IMR-90 (cell line): ENCODE results near the gene CCM2. TPM values are rescaled to one million over a fixed set of nuclear protein-coding genes. Genes with fewer than 3 reads are reported as not detected.

Experiments used
- ATAC-seq: fragments of 200-7000 bp; cut with Tn5 transposase; 2 replicates; pipeline ENCODE4 v1.9.1; 2020; ENCODE audit warnings: low read depth, mild to moderate bottlenecking, moderate library complexity
- BruUV-seq: library from RNA; stranded (reverse); fragments of 400-500 nt; replicated peaks from 2 replicates; lab custom pipeline; 2021; lab: Mats Ljungman, UMichigan
- CTCF ChIA-PET: fragments of 300-600 bp; formaldehyde crosslinking; extraction: SDS; loops from one replicate; lab custom pipeline; 2021; ENCODE audit warnings: antibody characterized with exemption; lab: Yijun Ruan, JAX
- POLR2A ChIA-PET: fragments of 300-600 bp; sonication (Branson Sonifier 250); formaldehyde crosslinking; loops from one replicate; lab custom pipeline; 2022; ENCODE audit warnings: antibody characterized with exemption; ENCODE audit not compliant: unreplicated experiment; lab: Charles Lee
- DNase-seq: peaks from one replicate; pipeline ENCODE4 v3.0.0; 2013
- H2AFZ ChIP-seq: replicated peaks from 2 replicates; pipeline ENCODE3; 2013; ENCODE audit warnings: low read length, mild to moderate bottlenecking; ENCODE audit not compliant: poor library complexity
- H2AK5ac ChIP-seq: 2 replicates; pipeline ENCODE4 v1.6.1; 2013; ENCODE audit warnings: low read depth, low read length, inconsistent platforms
- H2AK9ac ChIP-seq: replicated peaks from 2 replicates; pipeline ENCODE3; 2013; ENCODE audit warnings: mild to moderate bottlenecking, low read depth, low read length, moderate library complexity; ENCODE audit not compliant: poor library complexity
- H2BK120ac ChIP-seq: 2 replicates; pipeline ENCODE4 v1.6.1; 2013; ENCODE audit warnings: low read depth, low read length, inconsistent platforms
- H2BK15ac ChIP-seq: 3 replicates; pipeline ENCODE4 v1.6.1; 2013; ENCODE audit warnings: low read depth, low read length, inconsistent platforms
- H2BK20ac ChIP-seq: 2 replicates; pipeline ENCODE4 v1.6.1; 2013; ENCODE audit warnings: low read depth, mild to moderate bottlenecking, inconsistent platforms, low read length, moderate library complexity
- H2BK5ac ChIP-seq: 2 replicates; pipeline ENCODE4 v1.6.1; 2013; ENCODE audit warnings: mild to moderate bottlenecking, low read depth, low read length, inconsistent platforms; ENCODE audit not compliant: poor library complexity, severe bottlenecking
- H3K14ac ChIP-seq: replicated peaks from 2 replicates; pipeline ENCODE4 v1.6.1; 2013; ENCODE audit warnings: low read depth, low read length, inconsistent platforms
- H3K18ac ChIP-seq: 2 replicates; pipeline ENCODE4 v1.6.1; 2013; ENCODE audit warnings: low read depth, low read length, control low read depth
- H3K23ac ChIP-seq: 2 replicates; pipeline ENCODE4 v1.6.1; 2013; ENCODE audit warnings: low read depth, low read length, inconsistent platforms
- H3K27ac ChIP-seq: 2 replicates; pipeline ENCODE4 v1.5.1; 2013; ENCODE audit warnings: mild to moderate bottlenecking, control low read depth, low read length; ENCODE audit not compliant: insufficient read depth
- H3K27me3 ChIP-seq: 2 replicates; pipeline ENCODE4 v1.6.1; 2013; ENCODE audit warnings: low read length; ENCODE audit not compliant: control insufficient read depth, insufficient read depth
- H3K36me3 ChIP-seq: 2 replicates; pipeline ENCODE4 v1.6.1; 2013; ENCODE audit warnings: low read length, mixed read lengths; ENCODE audit not compliant: control insufficient read depth, insufficient read depth
- H3K4ac ChIP-seq: 2 replicates; pipeline ENCODE4 v1.6.1; 2013; ENCODE audit warnings: low read depth, low read length, inconsistent platforms
- H3K4me1 ChIP-seq: 2 replicates; pipeline ENCODE4 v1.6.1; 2013; ENCODE audit warnings: low read length, mixed read lengths; ENCODE audit not compliant: control insufficient read depth, insufficient read depth
- H3K4me2 ChIP-seq: 2 replicates; pipeline ENCODE4 v1.6.1; 2013; ENCODE audit warnings: low read depth, mild to moderate bottlenecking, control low read depth, low read length, moderate library complexity
- H3K4me3 ChIP-seq: 2 replicates; pipeline ENCODE4 v1.5.1; 2013; ENCODE audit warnings: low read depth, mild to moderate bottlenecking, control low read depth, low read length, moderate library complexity; ENCODE audit not compliant: insufficient read depth
- H3K56ac ChIP-seq: 2 replicates; pipeline ENCODE4 v1.6.1; 2013; ENCODE audit warnings: low read length, inconsistent platforms; ENCODE audit not compliant: insufficient read depth; ENCODE audit errors: extremely low read depth
- H3K79me1 ChIP-seq, 2 experiments: 2 replicates each; pipeline ENCODE4 v1.6.1; 2013; ENCODE audit warnings: low read length in 2 of 2, inconsistent platforms in 1 of 2, low read depth in 1 of 2
- H3K9ac ChIP-seq: 2 replicates; pipeline ENCODE4 v1.6.1; 2013; ENCODE audit warnings: low read depth, low read length, control low read depth
- H3K9me1 ChIP-seq: 2 replicates; pipeline ENCODE4 v1.6.1; 2013; ENCODE audit warnings: low read length, inconsistent platforms; ENCODE audit not compliant: insufficient read depth
- H3K9me3 ChIP-seq: 2 replicates; pipeline ENCODE4 v1.6.1; 2013; ENCODE audit warnings: low read length; ENCODE audit not compliant: control insufficient read depth, insufficient read depth
- H4K20me1 ChIP-seq: 2 replicates; pipeline ENCODE4 v1.6.1; 2013; ENCODE audit warnings: low read length, inconsistent platforms; ENCODE audit not compliant: insufficient read depth
- H4K5ac ChIP-seq: 2 replicates; pipeline ENCODE4 v1.6.1; 2013; ENCODE audit warnings: mild to moderate bottlenecking, low read depth, low read length, control low read depth
- H4K8ac ChIP-seq, 2 experiments: 2 replicates each; pipeline ENCODE4 v1.6.1; 2013; ENCODE audit warnings: low read depth in 2 of 2, low read length in 2 of 2, control low read depth in 1 of 2, inconsistent platforms in 1 of 2
- H4K91ac ChIP-seq: 2 replicates; pipeline ENCODE4 v1.6.1; 2013; ENCODE audit warnings: low read depth, low read length, inconsistent platforms; ENCODE audit not compliant: insufficient read depth
- BHLHE40 ChIP-seq: fragments of 150-350 bp; IDR thresholded peaks from 2 replicates; pipeline ENCODE4 v1.6.1; 2016; ENCODE audit warnings: mild to moderate bottlenecking, low read depth, low read length
- ELK1 ChIP-seq: fragments of 150-350 bp; IDR thresholded peaks from 2 replicates; pipeline ENCODE4 v1.6.1; 2016; ENCODE audit warnings: low read depth, mild to moderate bottlenecking, low read length, moderate library complexity, borderline replicate concordance
- FOS ChIP-seq: fragments of 150-350 bp; IDR thresholded peaks from 2 replicates; pipeline ENCODE4 v1.6.1; 2016; ENCODE audit warnings: low read depth, low read length
- NFE2L2 ChIP-seq: fragments of 150-350 bp; IDR thresholded peaks from 2 replicates; pipeline ENCODE4 v1.6.1; 2016; ENCODE audit warnings: low read depth, mild to moderate bottlenecking, low read length
- RAD21 ChIP-seq: IDR thresholded peaks from 2 replicates; pipeline ENCODE4 v1.6.1; 2012; ENCODE audit warnings: low read length, improper control_type of control experiment
- WGBS, 2 experiments: methylation state at CpG; one replicate each; pipeline versions ENCODE4 v1.1.5 to v1.1.7; 2013; ENCODE audit warnings: missing lambda C conversion rate in 2 of 2; ENCODE audit not compliant: insufficient read length in 1 of 2; ENCODE audit errors: extremely low coverage in 2 of 2; 5-methylcytosine and 5-hydroxymethylcytosine counted together
- dilution Hi-C: fragments of 300-500 bp; cut with HindIII; formaldehyde crosslinking; loops from one replicate; pipeline ENCODE4 v1.14.3; 2018; ENCODE audit warnings: low sequenced_read_pairs; ENCODE audit not compliant: unreplicated experiment
- in situ Hi-C: fragments of 300-500 bp; cut with MboI; formaldehyde crosslinking; loops from 3 replicates; pipeline ENCODE4 v1.14.3; 2019; ENCODE audit warnings: low sequenced_read_pairs, inconsistent platforms, mixed read lengths
- intact Hi-C: fragments of 100-400 bp; cut with micrococcal nuclease; formaldehyde crosslinking; loops from 2 replicates; pipeline ENCODE4 v1.10.0; 2022
- polyA plus RNA-seq, 3 experiments: library from polyadenylated mRNA; depleted of rRNA; stranded (reverse); fragments of >200 nt; gene quantifications; 2 replicates each; pipeline ENCODE4 v1.2.3, GENCODE V29; 2012; ENCODE audit warnings: low replicate concordance in 1 of 3
- total RNA-seq: library from RNA; depleted of rRNA; stranded (reverse); fragments of >200 nt; gene quantifications from 2 replicates; pipeline ENCODE4 v1.2.3, GENCODE V29; 2012
- TF ChIP-seq, protein P1 (sequence below): conservative IDR thresholded peaks from 2 replicates; pipeline ENCODE4 v1.5.1; 2012; ENCODE audit warnings: mild to moderate bottlenecking, low read depth, low read length, improper control_type of control experiment

The CCM2 gene
- total and polyA plus RNA-seq, 2 of the 4 experiments (the other 2 are of a cell fraction), result 65.2 to 78.5 TPM

- Histone ChIP-seq H3K4me2 (no peak overlapping the region), H2AK9ac (no peak overlapping the region), H4K20me1 (no peaks in the 10 kb centered on the region), H4K8ac (no peak overlapping the region), H3K9me1 (peaks cover 15% of the 10 kb centered on the region), H3K9ac (no peak overlapping the region), H3K27me3 (no peaks in the 10 kb centered on the region), H3K4ac (no peak overlapping the region), H4K91ac (no peak overlapping the region), H3K79me1 (peaks cover 0 to 8% of the 10 kb centered on the region in 2 experiments; a peak in 1 of 4 replicates), H3K18ac (no peak overlapping the region), H2BK15ac (no peak overlapping the region), H2AFZ (no peak overlapping the region), H3K56ac (no peak overlapping the region), H3K23ac (no peak overlapping the region), H4K5ac (no peak overlapping the region), H3K14ac (no peak overlapping the region), H3K4me3 (no peak overlapping the region), H3K27ac (no peak overlapping the region), H3K4me1 (peaks cover 3% of the 10 kb centered on the region; the same call in 1 of the 2 replicates), H3K9me3 (no peaks in the 10 kb centered on the region), H3K36me3 (peaks cover 13% of the 10 kb centered on the region; the same call in 1 of the 2 replicates), H2BK120ac (no peak overlapping the region), H2BK5ac (no peak overlapping the region), H2AK5ac (no peak overlapping the region), H2BK20ac (no peak overlapping the region)
- DNase-seq, result no peak
- in situ Hi-C loops, result no loop called here
- BruUV-seq, result no TSS peak
- dilution Hi-C loops, result no loop called here
- TF ChIP-seq, protein P1, sequence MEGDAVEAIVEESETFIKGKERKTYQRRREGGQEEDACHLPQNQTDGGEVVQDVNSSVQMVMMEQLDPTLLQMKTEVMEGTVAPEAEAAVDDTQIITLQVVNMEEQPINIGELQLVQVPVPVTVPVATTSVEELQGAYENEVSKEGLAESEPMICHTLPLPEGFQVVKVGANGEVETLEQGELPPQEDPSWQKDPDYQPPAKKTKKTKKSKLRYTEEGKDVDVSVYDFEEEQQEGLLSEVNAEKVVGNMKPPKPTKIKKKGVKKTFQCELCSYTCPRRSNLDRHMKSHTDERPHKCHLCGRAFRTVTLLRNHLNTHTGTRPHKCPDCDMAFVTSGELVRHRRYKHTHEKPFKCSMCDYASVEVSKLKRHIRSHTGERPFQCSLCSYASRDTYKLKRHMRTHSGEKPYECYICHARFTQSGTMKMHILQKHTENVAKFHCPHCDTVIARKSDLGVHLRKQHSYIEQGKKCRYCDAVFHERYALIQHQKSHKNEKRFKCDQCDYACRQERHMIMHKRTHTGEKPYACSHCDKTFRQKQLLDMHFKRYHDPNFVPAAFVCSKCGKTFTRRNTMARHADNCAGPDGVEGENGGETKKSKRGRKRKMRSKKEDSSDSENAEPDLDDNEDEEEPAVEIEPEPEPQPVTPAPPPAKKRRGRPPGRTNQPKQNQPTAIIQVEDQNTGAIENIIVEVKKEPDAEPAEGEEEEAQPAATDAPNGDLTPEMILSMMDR, result no peak
- TF ChIP-seq FOS (no peak), ELK1 (no peak), NFE2L2 (no peak), BHLHE40 (no peak), RAD21 (no peak)
- ChIA-PET POLR2A (no interaction called here), CTCF (no interaction called here)
- WGBS, 2 experiments, result 90% methylated on average over 1 of the region's 5 CpGs; no CpG with 5 or more reads in 1 of the 2 experiments
- intact Hi-C loops, result no loop called here
- no peak for ATAC-seq
Measured at GRCh38 chr7:45084336-45084735, 84.3 kb downstream of the CCM2 start.
